HG02884 (cell line): Measurements from ENCODE around the gene CPNE2.

Source experiments
- ATAC-seq: cut with Tn5 transposase; IDR thresholded peaks from one replicate; pipeline ENCODE4 v1.9.1; 2021; ENCODE audit warnings: mild to moderate bottlenecking, moderate library complexity; ENCODE audit not compliant: unreplicated experiment

The CPNE2 gene

DNA sequence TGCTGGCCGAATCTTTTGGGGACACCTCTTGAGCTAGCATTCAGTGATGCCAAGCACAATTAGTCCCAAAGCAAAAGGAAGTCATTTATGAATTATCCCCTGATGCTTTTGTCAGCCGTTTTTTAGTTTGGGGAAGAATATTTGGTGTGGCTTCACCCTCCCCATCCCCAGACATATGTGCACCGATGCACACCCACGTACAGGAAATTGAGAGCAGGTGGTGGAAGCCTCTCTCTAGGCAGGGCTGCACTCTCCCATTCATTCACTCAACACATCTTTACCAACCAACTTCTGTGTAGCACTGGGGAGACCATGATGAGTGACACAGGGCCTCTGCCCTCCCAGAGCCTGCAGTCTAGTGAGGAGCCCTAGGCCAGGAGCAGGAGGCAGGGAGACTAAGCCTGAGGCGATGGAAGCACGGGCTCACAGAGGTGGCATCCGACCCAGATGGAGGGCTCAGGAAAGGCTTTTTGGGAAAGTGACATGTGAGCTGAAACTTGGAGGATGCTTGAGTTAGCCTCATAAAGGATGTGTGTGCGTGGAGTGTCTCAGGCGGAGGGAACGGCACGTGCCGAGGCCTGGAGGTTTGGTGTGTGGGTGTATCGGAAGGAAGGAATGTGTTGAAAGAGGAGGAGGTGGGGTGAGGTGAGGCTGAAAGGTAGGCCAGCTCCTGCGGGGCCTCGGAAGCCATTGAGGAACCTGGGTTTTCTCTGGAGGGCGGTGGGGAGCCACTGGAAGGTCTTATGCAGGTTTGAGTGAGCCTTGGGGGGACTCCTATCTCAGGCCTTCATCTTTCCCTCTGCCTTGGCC, 49.6 kb downstream of the CPNE2 start:
- ATAC-seq, result no peak

DNA sequence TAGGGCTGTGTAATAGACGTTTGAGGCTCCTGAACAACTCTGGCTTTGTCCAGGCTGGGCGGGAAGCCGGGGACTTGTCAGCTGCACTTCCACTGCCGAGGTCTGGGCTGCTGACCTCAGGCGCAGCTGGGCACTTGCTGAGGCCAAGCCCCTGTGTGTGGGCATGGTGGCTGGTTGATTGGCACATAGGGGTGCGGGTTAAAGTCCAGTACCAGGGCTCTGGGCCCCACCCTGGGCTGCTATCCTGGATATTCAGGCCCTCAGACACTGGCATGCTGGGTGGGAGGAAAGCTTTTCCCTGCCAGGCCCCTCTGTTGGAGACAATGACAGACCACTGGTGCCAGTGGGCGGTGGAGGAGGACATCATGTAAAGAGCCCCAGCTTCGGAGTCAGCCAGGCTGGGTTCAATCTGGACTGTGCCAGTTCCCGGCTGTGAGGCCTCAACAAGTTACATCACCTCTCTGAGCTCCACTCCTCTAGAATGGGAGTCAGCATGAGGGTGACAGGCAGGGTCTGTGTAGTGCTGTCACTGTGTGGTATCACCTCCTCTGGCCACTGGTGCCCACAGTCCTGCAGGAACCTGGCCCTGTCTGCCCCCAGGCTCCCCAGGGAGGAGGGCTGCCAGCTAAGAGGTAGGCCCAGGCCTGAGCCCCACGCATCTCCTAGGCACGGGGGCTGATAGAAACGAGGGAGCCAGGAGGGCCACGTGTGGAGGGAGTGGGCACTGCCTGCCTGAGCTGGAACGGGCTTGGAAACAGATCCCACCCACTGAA, 51.0 kb downstream of the CPNE2 start:
- ATAC-seq, result no peak

DNA sequence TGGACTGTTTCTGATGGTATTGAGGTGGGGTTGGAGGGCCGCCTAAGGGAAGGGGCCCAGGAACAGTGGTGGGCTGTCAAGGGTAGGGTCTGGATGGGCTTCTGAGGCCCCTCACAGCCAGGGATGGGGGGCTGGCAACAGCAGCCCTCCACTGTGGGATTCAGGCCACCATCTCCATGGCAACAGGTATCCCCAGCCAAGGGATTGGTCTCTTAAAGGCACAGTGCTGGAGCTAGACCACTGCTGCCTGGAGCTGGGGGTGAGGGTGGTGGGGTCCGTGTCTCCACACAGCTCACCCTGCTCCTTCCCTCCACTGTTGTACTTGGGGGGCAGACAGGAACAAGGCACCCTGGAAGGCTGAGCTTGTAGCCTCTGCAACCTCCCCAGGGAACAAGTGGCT, 51.6 kb downstream of the CPNE2 start:
- no peak for ATAC-seq

DNA sequence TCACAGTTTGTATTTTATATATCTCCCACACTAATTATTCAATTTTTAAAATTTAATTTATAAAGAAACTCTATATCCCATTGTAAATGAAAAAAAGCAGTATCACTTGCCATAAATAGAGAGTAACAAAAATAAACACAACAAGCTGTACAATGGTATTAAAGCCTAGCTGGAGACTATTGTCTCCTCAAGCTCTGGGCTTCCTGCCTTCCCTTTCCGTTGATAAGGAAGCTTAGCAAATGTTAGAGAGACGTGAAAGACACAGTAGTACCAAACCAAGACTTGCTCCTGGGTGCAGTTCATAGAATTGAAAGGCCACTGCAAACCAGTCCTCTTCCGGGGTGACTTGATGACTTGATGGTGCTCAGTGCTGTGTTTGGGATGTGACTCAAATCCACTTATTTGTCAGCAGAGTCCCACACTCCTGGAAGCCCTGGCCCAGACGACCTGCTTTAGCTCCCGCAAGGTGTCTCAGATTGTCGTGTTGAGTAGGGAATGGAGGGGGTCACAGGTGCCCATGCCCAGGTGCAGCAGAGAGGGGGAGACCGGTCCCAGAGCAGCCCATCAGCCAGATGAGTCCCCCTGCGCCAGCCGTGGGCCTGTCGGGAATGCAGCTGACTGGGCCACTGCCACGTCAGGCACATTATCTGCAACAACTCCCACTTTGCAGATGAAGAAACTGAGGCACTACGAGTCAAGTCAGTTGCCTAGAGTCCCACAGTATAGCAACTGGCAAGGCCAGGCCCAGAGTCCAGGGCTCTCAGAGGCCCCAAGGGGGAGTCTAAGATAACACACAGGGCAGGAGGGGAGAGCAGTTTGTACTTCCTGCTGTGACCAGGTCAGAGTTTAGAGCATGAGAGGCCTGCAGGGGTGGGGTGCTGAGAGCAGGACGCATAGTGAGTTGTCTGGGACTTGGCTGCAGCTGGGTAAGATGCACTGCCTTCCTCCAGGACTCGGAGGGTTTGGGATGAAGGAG, 53.0 kb downstream of the CPNE2 start:
- ATAC-seq, result no peak

DNA sequence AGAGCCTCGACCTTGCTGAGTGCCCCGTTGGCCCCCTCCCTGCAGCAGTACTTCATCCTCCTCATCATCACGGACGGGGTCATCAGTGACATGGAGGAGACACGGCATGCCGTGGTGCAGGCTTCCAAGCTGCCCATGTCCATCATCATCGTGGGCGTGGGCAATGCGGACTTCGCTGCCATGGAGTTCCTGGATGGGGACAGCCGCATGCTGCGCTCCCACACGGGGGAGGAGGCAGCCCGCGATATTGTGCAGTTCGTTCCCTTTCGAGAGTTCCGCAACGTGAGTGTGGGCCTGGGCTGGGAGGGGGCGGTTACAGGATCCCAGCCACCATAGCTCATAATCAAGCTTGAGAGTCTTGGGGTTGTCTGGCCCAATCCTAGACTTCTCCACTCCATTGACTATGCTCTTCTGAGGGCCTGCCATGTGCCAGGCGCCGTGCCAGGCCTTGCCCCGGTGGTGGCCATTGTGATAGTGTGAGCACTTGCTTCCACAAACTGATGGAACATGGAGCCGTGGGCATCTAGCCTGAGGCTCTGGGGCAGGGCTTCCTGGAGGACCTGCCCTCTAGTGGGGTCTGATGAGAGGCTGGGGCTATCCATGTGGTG, 53.8 kb downstream of the CPNE2 start:
- no peak for ATAC-seq

DNA sequence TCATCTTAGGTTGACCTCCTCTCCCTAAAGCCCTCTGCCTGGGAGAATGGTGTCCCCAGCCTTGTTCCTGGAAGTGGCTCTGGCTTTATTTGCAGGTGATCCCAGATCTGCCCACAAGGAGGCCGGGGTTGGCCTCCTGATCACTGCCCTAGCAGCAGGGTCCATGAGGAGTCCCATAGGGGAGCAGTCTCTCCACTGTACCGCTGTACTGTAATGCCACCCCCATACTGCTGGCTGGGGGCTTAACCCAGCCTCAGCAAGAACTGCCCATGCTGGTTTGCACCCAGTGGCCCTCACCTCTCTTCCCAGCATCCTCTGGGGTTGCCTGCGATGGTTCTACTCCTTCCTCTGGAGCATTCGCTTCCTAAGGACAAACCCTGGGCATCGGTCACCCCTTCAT, 54.4 kb downstream of the CPNE2 start:
- ATAC-seq, result no peak

DNA sequence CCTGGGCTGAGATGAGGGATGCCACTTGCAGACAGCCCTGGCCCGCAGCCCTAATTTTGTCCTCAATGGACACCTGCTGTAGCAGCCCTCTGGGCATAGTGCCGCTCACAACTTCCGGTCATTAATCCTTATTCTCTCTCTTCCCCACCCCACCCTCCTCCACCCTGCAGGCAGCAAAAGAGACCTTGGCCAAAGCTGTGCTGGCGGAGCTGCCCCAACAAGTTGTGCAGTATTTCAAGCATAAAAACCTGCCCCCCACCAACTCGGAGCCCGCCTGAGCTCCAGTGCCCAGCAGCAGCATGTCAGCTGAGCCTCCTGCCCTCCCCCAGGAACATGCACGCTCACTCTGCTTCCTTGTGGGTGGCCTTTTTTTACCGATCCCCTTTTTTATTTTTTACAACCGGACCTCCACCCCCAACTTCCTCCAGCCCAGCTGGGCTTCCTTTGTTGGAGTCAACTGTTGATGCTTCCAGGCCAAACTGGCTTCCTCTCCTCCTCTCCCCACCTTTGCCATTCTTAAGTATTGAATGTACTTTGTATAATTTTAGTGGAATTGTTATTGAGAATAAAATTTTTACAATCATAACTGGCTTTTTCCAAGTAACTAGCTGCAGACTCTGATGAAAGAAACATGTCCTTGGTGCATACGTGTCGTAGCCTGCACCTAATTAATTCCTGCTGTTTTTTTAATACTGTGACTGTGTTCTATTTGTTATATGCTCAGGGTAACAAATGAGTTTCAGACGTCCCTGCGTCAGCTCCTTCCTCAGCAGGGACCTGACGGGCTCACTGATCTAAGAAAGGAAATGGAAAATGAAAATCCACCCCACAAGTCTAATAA, 55.2 kb downstream of the CPNE2 start:
- ATAC-seq, result no peak

DNA sequence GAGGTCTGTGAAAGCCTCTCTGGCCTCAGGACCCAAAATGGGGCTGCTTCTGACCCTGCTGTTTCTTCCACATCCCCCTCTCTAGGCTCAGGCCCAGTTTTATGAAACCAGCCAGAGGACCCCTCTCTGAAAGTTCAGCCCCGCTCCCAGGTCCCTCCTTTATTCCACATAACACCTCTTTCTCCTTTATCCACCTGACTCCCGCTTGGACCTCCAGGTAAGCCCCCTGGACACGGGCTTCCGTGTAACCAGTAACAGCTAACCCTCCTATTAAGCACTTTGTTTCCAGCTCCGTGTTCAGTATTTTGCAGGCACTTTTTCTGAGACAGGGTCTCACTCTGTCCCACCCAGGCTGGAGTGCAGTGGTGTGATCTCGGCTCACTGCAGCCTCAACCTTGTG, 56.1 kb downstream of the CPNE2 start:
- ATAC-seq, result no peak

DNA sequence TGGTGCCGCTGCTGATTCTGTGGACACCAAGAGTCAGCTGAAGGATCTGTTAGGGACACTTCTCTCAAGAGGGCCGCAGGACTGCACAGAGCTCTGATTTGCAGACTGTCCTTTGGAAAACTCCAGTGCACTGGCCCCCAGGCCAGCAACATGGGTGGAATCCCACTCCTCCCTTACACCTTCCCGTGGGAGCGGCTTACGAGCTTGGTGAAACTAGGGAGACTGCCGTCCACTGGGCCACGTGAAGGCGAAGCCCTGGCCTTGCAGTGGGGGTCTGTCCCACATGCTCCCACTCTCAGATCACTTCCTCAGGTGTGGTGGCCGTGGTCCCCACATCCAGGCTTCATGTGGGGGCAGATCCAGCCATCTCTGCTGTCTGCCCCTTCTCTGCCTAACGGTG, 57.0 kb downstream of the CPNE2 start:
- ATAC-seq, result no peak

DNA sequence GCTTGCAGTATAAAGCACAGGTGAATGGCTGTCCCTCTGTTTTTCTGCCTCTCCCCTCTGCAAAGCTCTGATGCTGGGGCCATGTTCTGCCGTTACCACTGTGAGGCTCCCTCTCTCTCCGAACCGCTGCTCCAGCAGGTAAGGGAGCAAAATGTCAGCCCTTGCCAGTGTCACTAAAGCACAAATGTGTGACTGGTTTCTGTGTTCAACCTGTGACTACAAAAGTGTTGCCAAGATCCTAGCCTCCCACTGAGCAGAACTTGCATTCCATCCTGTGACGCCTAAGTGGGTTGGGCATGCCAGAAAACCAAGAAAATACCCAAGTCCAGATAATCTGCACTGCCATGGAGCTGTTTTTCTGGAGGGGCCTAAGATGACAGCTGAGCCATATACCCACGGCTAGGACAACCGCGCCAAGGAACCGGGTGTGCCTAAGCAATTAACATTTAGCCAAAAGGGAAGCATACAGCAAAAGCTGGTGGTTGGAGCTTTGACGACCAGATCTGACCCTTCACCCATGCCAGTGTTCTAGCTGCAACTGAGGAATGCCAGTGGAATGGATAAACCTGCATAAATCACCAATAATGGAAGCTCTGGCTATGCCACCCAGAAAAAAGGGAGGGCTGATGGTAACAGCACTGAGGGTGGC, 58.4 kb downstream of the CPNE2 start:
- ATAC-seq, result no peak

DNA sequence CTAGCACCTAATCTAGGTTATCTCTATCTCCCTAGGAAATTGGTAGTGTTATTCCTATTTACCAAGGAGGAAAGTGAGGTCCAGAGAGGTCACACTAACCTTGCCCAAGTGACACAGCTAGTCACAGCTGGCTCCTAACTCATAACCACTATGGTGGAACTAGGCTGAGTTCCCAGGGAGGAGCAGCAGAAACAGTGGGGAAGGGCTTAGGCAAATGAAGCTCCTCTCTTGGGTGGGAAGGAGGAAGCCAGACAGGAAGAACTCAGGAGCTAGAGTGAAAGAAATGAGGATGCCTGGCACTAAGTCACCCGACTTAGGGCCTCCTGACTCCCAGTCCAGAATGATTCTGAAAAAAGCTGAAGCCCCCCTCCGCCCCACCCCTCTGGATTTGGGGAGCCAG, 59.0 kb downstream of the CPNE2 start:
- no peak for ATAC-seq

DNA sequence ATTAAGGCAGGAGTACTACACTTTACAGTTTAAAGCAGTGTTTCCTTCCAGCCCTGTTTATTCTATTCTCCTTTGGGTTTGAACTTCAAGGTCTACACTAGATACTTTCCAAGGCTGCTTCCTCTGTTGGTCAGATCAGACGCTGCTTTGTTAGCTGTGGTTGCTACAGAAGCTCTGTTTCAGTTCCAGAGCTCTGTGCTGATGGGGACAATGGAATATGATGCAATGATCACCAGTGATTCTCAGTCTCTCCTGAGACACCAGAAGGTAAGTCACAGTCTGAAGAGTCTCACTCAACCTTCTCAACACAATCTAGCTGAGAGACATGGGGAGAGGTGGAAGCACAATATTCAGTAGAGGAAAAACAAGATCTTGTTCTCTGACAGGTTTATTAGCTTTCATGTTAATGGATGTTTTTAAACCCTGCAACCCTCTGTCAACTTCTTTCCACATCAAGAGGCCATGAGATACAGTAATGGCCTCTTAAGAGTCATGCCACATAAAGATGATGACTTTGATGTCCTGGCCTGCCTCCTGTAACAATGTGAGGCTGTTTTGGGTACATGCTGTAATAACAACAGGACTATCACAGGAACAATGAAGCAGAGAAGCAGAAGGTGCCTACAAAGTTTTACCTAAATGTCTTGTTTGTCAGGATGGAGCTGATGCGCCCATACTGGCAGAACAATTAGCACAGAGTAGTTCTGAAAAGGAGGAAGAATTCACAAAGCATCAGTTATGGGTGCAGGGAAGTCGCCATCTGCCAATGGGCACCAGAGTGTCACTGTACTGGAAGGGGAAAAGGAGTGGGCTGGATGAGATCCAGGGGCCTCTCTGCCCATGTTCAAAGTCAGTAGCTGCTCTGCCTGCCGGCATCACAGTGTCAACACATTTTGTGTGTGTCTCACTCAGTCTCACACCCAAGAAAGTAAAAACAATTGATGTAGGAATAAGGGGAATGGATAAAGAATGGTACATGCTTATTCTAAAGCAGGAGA, 60.0 kb downstream of the CPNE2 start:
- no peak for ATAC-seq

DNA sequence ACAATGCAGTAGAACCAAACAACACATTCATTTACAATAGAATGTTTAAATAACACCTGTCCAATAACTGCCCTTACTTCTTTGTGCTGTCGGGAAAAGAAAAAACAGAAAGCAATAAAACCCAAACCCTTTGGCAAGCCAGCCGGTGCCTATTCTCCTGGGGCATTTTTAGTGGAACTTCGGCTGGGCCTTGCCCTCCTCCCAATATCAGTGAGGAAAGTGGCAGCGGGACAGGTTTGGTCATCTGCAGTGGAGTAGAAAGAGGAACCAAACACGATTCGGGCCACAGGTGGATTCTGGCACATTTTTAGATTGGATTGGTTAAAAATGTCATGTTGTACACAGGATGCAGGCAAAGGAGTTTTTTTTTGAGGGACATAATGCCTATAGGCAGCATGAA, 61.5 kb downstream of the CPNE2 start:
- ATAC-seq, result no peak

DNA sequence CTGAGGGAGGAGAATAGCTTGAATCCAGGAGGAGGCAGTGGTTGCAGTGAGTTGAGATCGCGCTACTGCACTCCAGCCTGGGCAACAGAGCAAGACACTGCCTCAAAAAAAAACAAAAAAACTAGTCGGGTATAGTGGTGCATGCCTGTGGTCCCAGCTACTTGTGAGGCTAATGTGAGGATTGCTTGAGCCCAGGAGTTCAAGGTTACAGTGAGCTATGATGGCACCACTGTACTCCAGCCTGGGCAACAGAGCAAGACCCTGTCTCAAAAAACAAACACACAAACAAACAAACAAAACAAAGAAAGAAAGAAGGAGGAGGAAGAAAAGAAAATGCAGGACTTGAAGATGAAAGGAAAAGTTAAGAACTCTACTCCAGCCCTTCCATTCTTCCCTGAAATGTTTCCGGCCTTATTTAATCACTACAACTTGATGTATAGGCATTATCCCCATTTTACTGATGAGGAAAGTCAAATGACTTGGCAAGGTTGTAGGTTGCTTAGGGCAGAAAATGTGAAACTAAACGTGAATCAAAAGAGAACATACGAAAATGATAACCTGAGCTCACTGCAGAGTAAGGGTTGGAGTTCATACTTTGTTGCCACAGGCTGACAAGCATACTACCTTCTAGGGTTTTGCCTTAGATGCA, 63.4 kb downstream of the CPNE2 start:
- ATAC-seq, result no peak

DNA sequence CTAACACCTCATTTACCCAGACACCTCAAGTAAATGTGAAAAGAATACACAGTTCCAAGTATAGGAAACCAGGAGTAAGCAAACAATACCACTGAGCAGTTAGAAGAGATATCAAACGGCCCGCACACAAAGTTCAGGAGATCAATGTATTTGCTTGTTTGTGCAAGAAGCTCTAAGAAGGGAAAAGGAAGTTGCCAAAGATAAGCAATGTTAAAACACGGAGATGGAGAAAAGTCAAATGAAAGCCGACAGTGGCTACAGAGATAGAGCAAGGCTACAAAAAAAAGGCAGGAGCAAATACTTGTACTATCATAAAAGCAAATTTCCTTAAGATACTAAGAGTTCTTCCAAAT, 63.9 kb downstream of the CPNE2 start:
- no peak for ATAC-seq

DNA sequence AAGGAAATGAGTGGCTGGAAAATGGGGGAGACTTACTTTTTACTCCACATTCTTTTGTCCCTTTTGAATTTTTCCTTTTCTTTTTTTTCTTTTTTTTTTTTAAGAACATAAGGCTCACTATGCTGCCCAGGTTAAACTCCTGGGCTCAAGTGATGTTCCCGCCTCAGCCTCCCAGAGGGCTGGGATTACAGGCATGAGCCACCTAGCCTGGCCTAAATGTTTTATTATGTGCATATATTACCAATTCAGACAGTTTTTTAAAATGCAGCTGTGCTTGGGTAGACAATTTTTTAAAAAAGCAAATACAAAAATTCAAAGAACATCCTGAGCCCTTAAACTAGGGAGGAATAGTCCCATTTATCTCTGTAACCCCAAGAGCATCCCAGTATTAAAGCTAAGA, 65.2 kb downstream of the CPNE2 start:
- ATAC-seq, result no peak

DNA sequence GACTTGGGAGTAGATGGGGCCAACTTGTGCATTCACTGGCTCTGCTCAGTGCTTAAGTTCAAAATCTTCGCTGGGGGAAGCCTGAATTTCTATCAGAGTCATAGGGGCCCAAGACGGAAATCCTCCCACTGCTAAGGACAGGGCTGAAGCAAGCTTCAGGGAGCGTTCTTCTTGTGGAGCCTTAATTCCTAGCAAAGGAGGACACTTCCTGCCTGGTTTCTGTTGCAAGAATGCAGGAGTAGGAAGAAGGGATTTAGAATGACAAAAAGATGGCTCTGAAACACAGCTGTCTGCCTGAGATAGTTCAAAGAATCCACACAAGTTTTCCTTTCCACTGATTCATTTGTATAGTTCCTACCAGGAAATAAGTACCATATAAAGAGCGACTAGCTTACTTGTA, 67.1 kb downstream of the CPNE2 start:
- no peak for ATAC-seq

DNA sequence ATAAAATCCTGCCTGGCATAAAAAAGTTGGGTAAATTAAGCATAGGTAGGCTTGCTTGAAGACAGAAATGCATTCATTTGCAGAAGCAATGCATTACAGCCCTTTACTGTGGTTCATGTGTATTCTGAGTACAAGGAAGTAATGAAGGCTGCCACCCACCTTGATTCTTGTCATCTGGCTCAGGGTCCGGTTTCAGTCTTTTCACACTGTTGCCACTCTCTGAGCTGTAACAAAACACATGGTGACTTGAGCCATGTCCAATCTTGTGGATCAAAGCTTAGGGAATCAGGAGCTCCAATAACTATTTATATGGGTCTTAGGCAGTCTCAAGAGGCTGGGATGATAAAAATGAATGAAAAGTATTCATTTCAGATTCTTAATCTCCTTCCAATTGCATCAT, 71.5 kb downstream of the CPNE2 start:
- no peak for ATAC-seq
